Thyroid gland (tissue), 4 donors: ENCODE data around the gene PIP4K2A.

Source experiments
- POLR2A ChIP-seq, 2 donors: fragments of 450-650 bp; IDR thresholded peaks; one replicate each; pipeline ENCODE4 v1.6.1; 2017; ENCODE audit warnings: antibody characterized with exemption in 2 of 2, mild to moderate bottlenecking in 2 of 2, moderate library complexity in 1 of 2
- TF ChIP-seq, protein P1 (sequence below), 6 experiments: fragments of 200-600 bp in 3 of 6; fragments of 450-650 bp in 3 of 6; sonication (generic) in 3 of 6; IDR thresholded peaks; one replicate each; pipeline ENCODE4 v1.5.1; 2016 to 2019; ENCODE audit warnings: antibody characterized with exemption in 6 of 6, mild to moderate bottlenecking in 2 of 6, inconsistent platforms in 1 of 6, moderate library complexity in 1 of 6

DNA sequence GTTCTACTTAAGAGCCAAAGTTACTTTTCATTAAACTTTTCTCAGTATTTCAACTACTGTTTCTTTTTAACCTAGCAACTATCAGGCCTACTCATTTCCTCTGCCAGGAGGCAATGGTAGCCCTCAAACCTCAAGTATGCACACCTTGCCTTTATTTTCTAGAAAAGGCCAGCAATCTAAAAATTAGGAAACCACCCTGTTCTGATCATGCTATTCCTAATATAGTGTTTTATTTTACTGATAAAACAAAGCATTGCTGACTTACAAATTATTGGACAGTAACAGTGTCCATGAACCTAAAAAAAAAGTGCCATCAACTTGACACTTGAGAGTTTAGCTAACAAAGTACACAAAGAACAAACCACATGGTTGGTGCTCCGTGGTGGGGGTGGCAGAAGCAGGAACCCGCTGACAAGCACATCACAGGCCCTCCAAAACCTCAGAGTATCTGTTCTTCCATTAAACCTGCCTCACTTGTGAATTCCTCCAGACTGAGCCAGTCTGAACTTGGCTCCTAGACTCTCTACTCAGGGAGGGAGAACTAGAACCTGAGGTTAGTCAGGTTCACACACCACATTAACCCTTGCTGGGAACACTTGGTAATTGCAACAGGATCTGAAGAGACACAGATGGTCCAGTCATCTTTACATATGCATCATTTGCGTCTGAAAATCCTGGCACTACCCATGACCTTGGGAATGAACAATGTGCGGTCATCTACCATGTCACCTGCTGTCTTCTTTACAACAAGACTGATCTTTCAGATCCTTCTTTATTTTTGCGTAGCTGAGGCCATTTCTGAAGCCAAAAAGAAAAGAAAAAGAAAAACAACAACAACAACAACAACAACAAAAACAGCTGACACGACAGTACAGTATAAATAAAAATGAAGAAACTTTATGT is 31.9 kb downstream of the PIP4K2A start:
- TF ChIP-seq, protein P1, sequence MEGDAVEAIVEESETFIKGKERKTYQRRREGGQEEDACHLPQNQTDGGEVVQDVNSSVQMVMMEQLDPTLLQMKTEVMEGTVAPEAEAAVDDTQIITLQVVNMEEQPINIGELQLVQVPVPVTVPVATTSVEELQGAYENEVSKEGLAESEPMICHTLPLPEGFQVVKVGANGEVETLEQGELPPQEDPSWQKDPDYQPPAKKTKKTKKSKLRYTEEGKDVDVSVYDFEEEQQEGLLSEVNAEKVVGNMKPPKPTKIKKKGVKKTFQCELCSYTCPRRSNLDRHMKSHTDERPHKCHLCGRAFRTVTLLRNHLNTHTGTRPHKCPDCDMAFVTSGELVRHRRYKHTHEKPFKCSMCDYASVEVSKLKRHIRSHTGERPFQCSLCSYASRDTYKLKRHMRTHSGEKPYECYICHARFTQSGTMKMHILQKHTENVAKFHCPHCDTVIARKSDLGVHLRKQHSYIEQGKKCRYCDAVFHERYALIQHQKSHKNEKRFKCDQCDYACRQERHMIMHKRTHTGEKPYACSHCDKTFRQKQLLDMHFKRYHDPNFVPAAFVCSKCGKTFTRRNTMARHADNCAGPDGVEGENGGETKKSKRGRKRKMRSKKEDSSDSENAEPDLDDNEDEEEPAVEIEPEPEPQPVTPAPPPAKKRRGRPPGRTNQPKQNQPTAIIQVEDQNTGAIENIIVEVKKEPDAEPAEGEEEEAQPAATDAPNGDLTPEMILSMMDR (IDR thresholded peaks at IDR 0.05): no peak
- TF ChIP-seq POLR2A (IDR thresholded peaks at IDR 0.05): no peak
